ENCODE results near the gene THBS1. TPM values are rescaled to one million over a fixed set of nuclear protein-coding genes. Genes with fewer than 3 reads are reported as not detected.

Gene THBS1
- total RNA-seq, 1 donor = 7,420 TPM

- no peak for TF ChIP-seq CTCF (IDR thresholded peaks at IDR 0.05; ENCODE audit: insufficient read depth, low read depth, low read length)
- H3K4me3 ChIP-seq (ENCODE audit: low read depth, low read length) = no peak overlapping the region
- peak; percentile 40 for DNase-seq (ENCODE audit: low read depth)
These were observed 14.7 kb downstream of the THBS1 start for GRCh38 chr15:39595338-39596221.

GRCh38 chr15:39596358-39597051 is 15.6 kb downstream of the THBS1 start:
- H3K4me3 ChIP-seq (ENCODE audit: low read depth, low read length) = no peak overlapping the region
- peak; percentile 53 for DNase-seq (ENCODE audit: low read depth)
- no peak for TF ChIP-seq CTCF (IDR thresholded peaks at IDR 0.05; ENCODE audit: insufficient read depth, low read depth, low read length)

GRCh38 chr15:39597336-39597735 is 16.5 kb downstream of the THBS1 start:
- DNase-seq (ENCODE audit: low read depth) = no peak
- no peak overlapping the region for H3K4me3 ChIP-seq (ENCODE audit: low read depth, low read length)
- TF ChIP-seq CTCF (IDR thresholded peaks at IDR 0.05; ENCODE audit: insufficient read depth, low read depth, low read length) = no peak

GRCh38 chr15:39597751-39598185 is 16.9 kb downstream of the THBS1 start:
- DNase-seq (ENCODE audit: low read depth) = peak; percentile 84
- H3K4me3 ChIP-seq (ENCODE audit: low read depth, low read length) = no peak overlapping the region
- TF ChIP-seq CTCF (IDR thresholded peaks at IDR 0.05; ENCODE audit: insufficient read depth, low read depth, low read length) = no peak

GRCh38 chr15:39598186-39598850 is 17.4 kb downstream of the THBS1 start:
- no peak overlapping the region for H3K4me3 ChIP-seq (ENCODE audit: low read depth, low read length)
- peak; percentile 79 for DNase-seq (ENCODE audit: low read depth)
- TF ChIP-seq CTCF (IDR thresholded peaks at IDR 0.05; ENCODE audit: insufficient read depth, low read depth, low read length) = no peak

- DNase-seq (ENCODE audit: low read depth) = peak; percentile 60
- no peak overlapping the region for H3K4me3 ChIP-seq (ENCODE audit: low read depth, low read length)
- no peak for TF ChIP-seq CTCF (IDR thresholded peaks at IDR 0.05; ENCODE audit: insufficient read depth, low read depth, low read length)
These were observed 18.3 kb downstream of the THBS1 start for GRCh38 chr15:39598958-39599845.

All from fibroblast of villous mesenchyme (primary cell).